Testis (tissue), 3 donors: ENCODE data around the gene ZBTB40. TPM values are rescaled to one million over a fixed set of nuclear protein-coding genes. Genes with fewer than 3 reads are reported as not detected.
A peak's percentile ranks its signal among the peaks of the same experiment; 100 is the strongest.

ENCODE experiments used
- DNase-seq: peaks from one replicate; pipeline ENCODE4 v3.0.0-alpha.2; 2019
- H3K27ac ChIP-seq, 2 donors: fragments of 200-600 bp; sonication (generic); one replicate each; pipeline ENCODE4 v1.5.1; 2019
- H3K27me3 ChIP-seq: fragments of 200-600 bp; sonication (generic); one replicate; pipeline ENCODE4 v1.5.1; 2019
- H3K36me3 ChIP-seq: fragments of 200-600 bp; sonication (generic); one replicate; pipeline ENCODE4 v1.5.1; 2017; ENCODE audit warnings: low read depth; ENCODE audit errors: missing control alignments
- H3K4me1 ChIP-seq: fragments of 200-600 bp; sonication (generic); one replicate; pipeline ENCODE4 v1.5.1; 2019
- H3K4me3 ChIP-seq, 2 donors: fragments of 200-600 bp; sonication (generic); one replicate each; pipeline ENCODE4 v1.5.1; 2017 to 2019
- H3K9me3 ChIP-seq: fragments of 200-600 bp; sonication (generic); one replicate; pipeline ENCODE4 v1.5.1; 2017
- POLR2A ChIP-seq: fragments of 450-650 bp; IDR thresholded peaks from one replicate; pipeline ENCODE4 v1.6.1; 2017; ENCODE audit warnings: antibody characterized with exemption, mild to moderate bottlenecking, moderate library complexity
- WGBS, 2 donors: methylation state at CpG; one replicate each; pipeline ENCODE4 v1.1.5; 2018; 5-methylcytosine and 5-hydroxymethylcytosine counted together
- intact Hi-C: fragments of 100-400 bp; cut with DNase I; formaldehyde crosslinking; loops from one replicate; pipeline ENCODE4 v1.15.1; 2023; ENCODE audit warnings: low total_unique reads
- polyA plus RNA-seq: library from polyadenylated mRNA; stranded (reverse); fragments of 350-450 nt; fragmentation: Illumina TruSeq; extraction: RNeasy Lipid Tissue Mini Kit (QIAGEN cat#74804); gene quantifications from one replicate; pipeline ENCODE4 v1.2.3, GENCODE V29; 2014; ENCODE audit warnings: low read depth, low replicate concordance; ENCODE audit not compliant: insufficient read depth
- total RNA-seq, 2 donors: library from RNA; depleted of rRNA; stranded (reverse); fragments of >200 nt; gene quantifications; one replicate each; pipeline ENCODE4 v1.2.3, GENCODE V29; 2016
- TF ChIP-seq, protein P1 (sequence below), 3 experiments: fragments of 450-650 bp in 2 of 3; fragments of 200-600 bp in 1 of 3; sonication (generic) in 1 of 3; IDR thresholded peaks; one replicate each; pipeline ENCODE4 v1.5.1; 2016 to 2019; ENCODE audit warnings: antibody characterized with exemption in 3 of 3, mild to moderate bottlenecking in 2 of 3, moderate library complexity in 1 of 3

The ZBTB40 gene
- total and polyA plus RNA-seq, 3 donors from 2014 or later = 15.6 to 28.6 (median 28.1) TPM

DNA sequence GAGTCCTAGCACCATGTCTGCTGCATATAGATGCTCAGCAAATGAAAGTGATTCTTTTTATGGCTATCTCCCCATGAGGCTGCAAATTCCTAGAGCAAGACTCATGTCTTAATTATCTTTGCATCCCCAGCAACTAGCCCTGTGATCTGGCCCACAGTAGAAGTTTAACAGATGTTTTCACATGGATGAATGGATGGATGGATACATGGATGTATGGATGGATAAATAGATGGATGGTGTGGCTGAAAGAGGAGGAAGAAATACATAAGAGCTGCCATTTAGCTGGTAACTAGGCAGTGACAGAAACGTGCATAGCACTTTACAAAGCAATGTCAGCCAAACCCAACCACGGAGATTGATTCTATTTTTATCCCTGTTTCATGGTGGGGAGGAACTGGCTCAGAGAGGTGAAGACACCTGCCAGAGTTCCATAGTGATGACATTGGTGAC lies 32.7 kb upstream of the ZBTB40 start:
- Histone ChIP-seq H3K9me3 (no peaks in the 10 kb centered on the region), H3K27me3 (no peaks in the 10 kb centered on the region), H3K4me1 (peaks cover 5% of the 10 kb centered on the region), H3K36me3 (no peaks in the 10 kb centered on the region), H3K4me3 (no peak overlapping the region), H3K27ac (no peak overlapping the region)
- intact Hi-C loops = no loop called here
- TF ChIP-seq, protein P1, sequence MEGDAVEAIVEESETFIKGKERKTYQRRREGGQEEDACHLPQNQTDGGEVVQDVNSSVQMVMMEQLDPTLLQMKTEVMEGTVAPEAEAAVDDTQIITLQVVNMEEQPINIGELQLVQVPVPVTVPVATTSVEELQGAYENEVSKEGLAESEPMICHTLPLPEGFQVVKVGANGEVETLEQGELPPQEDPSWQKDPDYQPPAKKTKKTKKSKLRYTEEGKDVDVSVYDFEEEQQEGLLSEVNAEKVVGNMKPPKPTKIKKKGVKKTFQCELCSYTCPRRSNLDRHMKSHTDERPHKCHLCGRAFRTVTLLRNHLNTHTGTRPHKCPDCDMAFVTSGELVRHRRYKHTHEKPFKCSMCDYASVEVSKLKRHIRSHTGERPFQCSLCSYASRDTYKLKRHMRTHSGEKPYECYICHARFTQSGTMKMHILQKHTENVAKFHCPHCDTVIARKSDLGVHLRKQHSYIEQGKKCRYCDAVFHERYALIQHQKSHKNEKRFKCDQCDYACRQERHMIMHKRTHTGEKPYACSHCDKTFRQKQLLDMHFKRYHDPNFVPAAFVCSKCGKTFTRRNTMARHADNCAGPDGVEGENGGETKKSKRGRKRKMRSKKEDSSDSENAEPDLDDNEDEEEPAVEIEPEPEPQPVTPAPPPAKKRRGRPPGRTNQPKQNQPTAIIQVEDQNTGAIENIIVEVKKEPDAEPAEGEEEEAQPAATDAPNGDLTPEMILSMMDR (IDR thresholded peaks at IDR 0.05) = no peak
- TF ChIP-seq POLR2A = no peak
- DNase-seq = no peak
- 11 to 13% methylated on average over 2 of the region's 2 CpGs for WGBS, 2 donors

DNA sequence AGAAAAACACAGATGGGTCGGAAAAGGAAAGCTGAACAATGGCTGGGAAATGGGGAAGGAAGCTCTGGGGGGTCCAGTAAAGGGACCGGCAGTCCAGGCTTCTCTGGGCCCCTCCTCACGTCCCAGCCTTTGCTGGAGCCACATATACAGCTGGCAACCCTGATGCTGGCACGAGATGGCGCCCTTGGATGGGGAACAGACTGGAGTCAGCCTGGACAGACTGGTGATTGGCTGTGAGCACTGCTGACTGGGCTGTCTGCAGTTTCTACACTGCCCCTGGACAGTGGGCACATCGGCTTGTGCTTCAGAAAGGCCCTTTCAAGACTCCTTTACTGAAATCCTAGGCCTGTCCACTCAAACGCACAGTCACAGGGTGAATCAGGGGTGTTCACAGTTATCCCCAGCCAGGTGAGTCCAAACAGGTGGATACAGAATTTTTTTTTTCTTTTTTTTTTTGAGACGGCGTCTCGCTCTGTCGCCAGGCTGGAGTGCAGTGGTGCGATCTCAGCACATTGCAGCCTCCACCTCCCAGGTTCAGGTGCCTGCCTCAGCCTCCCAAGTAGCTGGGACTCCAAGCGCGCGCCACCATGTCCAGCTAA lies 31.1 kb upstream of the ZBTB40 start:
- no peaks in the 10 kb centered on the region for H3K4me1 ChIP-seq
- intact Hi-C loops = loop anchor here (5.0 kb wide), 1 partner anchor 222 kb away; the partner anchor contains the start of gene C1QC
- H3K4me3 ChIP-seq = no peak overlapping the region
- TF ChIP-seq, protein P1 (IDR thresholded peaks at IDR 0.05) = peak; percentile 37 to 62 (median 47)
- no peak for TF ChIP-seq POLR2A
- H3K36me3 ChIP-seq = no peaks in the 10 kb centered on the region
- no peaks in the 10 kb centered on the region for H3K27me3 ChIP-seq
- DNase-seq = peak; percentile 91
- no peak overlapping the region for H3K27ac ChIP-seq
- 62 to 69% methylated on average over 14 to 15 of the region's 15 CpGs for WGBS, 2 donors
- no peaks in the 10 kb centered on the region for H3K9me3 ChIP-seq

DNA sequence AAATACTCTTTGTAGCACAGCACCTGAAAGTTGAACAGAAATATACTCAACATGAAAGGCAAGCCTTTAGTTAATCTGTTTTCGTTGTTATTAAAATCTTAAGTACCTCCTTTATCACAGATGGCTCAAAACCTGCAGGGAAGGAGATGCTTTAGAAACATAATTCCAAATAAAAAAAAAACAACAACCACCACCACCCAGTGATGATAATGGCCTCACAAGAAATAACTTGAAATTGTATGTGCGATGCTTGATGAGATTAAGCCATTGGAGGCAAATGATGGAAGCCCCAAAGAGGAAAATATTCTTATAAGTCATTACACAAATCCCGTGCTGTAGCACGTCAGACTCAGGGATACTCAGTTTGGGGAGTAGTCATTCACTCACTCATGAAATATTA lies 24.9 kb upstream of the ZBTB40 start:
- Histone ChIP-seq H3K9me3 (no peaks in the 10 kb centered on the region), H3K4me3 (no peak overlapping the region), H3K4me1 (no peaks in the 10 kb centered on the region), H3K36me3 (no peaks in the 10 kb centered on the region), H3K27ac (no peak overlapping the region), H3K27me3 (no peaks in the 10 kb centered on the region)
- no peak for TF ChIP-seq POLR2A
- TF ChIP-seq, protein P1 (IDR thresholded peaks at IDR 0.05) = no peak
- no peak for DNase-seq
- WGBS, 2 donors = 84 to 90% methylated on average over 4 of the region's 4 CpGs
- intact Hi-C loops = no loop called here

DNA sequence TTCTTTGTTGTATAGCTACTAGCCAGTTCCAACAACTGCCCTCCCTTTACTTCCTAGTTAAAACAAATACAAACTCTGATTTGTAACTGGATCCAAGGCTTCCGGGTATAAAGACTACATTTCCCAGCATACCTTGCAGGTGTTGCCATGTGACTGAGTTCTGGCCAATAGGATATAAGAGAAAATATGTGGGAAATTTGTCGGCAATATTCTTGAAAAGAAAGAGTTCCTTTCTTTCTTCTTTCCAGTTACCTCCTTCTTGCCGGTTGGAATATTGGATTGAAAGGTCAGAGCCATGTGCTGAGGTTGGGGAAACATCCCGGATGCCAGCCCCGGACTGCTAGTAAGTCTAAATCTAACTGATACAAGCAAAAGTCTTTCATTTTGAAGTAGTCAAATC lies 23.0 kb upstream of the ZBTB40 start:
- Histone ChIP-seq H3K27ac (no peak overlapping the region), H3K36me3 (no peaks in the 10 kb centered on the region), H3K9me3 (no peaks in the 10 kb centered on the region), H3K4me1 (no peaks in the 10 kb centered on the region), H3K27me3 (no peaks in the 10 kb centered on the region), H3K4me3 (peak overlapping the region; percentile 45 to 64)
- WGBS, 2 donors = 29 to 32% methylated on average over 5 of the region's 5 CpGs
- peak; percentile 68 for DNase-seq
- intact Hi-C loops = no loop called here
- no peak for TF ChIP-seq POLR2A

DNA sequence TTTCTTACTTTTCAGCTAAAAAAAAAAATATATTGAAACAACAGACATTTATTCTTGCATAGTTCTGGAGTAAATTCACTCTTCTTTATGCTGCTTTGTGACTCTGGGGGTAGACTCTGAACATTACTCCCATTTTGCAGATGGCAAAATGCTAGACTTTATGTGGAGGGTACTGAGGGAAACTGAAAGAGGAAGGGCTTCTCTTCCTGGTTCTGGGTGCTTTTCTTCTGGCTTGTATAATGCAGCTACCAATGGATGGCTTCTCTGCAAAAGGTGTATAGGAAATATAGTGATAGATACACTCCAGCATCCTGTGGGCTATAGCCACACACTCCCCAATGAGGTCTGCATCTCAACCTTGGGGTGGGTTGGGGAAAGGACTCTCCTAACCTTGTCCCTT lies 19.7 kb upstream of the ZBTB40 start:
- Histone ChIP-seq H3K4me3 (no peak overlapping the region), H3K27ac (no peak overlapping the region), H3K4me1 (no peaks in the 10 kb centered on the region), H3K27me3 (no peaks in the 10 kb centered on the region), H3K9me3 (no peaks in the 10 kb centered on the region), H3K36me3 (no peaks in the 10 kb centered on the region)
- no peak for DNase-seq
- no peak for TF ChIP-seq POLR2A
- TF ChIP-seq, protein P1 (IDR thresholded peaks at IDR 0.05) = no peak
- intact Hi-C loops = no loop called here
